ENCODE measurements around the gene C17orf67. TPM values are rescaled to one million over a fixed set of nuclear protein-coding genes. Genes with fewer than 3 reads are reported as not detected.
A peak's percentile ranks its signal among the peaks of the same experiment; 100 is the strongest.

Gene C17orf67
- total and polyA plus RNA-seq, 2 of the 13 experiments (the other 11 are each of a cell fraction or from before 2014, with no cell fraction given) = 0.41 to 0.86 TPM

DNA sequence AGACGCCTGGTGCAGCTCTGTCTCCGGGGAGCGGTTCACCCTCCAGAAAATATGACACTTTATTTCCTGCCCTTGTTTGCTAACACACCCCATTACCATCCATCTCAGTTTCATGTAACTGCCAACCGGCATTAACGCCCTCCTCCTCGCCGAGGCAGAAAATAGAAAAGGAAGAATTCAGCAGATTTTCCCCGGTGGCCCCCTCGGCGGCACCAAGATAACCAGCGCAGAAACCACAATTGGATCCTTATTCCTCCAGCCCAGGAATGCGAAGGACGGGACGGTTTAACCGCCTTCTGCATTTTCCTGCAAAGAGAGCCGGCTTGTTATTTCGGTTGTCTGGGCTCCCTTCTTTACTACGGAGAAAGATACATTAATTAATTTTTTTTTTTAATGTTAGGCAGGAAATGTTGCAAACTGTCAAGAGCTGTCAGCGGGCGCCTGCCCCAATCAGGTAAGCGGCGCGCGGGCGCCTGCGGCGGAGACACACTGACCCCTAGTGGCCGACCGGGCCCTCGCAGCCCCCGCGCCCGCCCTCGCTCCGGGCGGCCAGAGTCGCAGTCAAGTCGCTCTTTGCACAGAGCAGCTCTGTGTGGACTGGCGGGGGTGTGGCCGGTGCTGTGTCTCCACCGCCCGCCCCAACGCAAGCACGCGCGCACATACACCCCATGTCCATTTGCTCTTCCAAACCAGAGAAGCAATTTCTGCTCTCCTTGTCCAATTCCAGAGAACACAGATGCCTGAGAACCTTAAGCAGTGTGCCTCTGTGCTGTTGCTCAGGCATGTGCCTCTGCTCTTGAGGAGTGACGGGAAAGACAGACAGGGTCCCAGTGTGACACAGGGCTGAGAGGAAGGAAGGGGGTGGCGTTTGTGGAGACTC lies 53.6 kb downstream of the C17orf67 start (continued):
- TF ChIP-seq, protein P1, sequence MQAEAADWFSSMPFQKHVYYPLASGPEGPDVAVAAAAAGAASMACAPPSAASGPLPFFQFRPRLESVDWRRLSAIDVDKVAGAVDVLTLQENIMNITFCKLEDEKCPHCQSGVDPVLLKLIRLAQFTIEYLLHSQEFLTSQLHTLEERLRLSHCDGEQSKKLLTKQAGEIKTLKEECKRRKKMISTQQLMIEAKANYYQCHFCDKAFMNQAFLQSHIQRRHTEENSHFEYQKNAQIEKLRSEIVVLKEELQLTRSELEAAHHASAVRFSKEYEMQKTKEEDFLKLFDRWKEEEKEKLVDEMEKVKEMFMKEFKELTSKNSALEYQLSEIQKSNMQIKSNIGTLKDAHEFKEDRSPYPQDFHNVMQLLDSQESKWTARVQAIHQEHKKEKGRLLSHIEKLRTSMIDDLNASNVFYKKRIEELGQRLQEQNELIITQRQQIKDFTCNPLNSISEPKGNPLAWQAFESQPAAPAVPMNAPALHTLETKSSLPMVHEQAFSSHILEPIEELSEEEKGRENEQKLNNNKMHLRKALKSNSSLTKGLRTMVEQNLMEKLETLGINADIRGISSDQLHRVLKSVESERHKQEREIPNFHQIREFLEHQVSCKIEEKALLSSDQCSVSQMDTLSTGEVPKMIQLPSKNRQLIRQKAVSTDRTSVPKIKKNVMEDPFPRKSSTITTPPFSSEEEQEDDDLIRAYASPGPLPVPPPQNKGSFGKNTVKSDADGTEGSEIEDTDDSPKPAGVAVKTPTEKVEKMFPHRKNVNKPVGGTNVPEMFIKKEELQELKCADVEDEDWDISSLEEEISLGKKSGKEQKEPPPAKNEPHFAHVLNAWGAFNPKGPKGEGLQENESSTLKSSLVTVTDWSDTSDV (CRISPR knock-in tag; IDR thresholded peaks at IDR 0.05) = no peak
- peak; percentile 77 for TF ChIP-seq ZNF746 (CRISPR knock-in tag; IDR thresholded peaks at IDR 0.05)
- TF ChIP-seq PBX2 (CRISPR knock-in tag; IDR thresholded peaks at IDR 0.05) = no peak
- TF ChIP-seq ZNF646 (CRISPR knock-in tag; IDR thresholded peaks at IDR 0.05) = no peak
- no peak for TF ChIP-seq ARNT (IDR thresholded peaks at IDR 0.05)
- TF ChIP-seq CBX5 (CRISPR knock-in tag; IDR thresholded peaks at IDR 0.05; ENCODE audit: borderline replicate concordance) = peak; percentile 52; the same call in 1 of the 2 replicates
- TF ChIP-seq PRDM4 (CRISPR knock-in tag; IDR thresholded peaks at IDR 0.05; ENCODE audit: borderline replicate concordance) = no peak
- TF ChIP-seq TSC22D2 (CRISPR knock-in tag; IDR thresholded peaks at IDR 0.05; ENCODE audit: borderline replicate concordance) = no peak
- no peak for TF ChIP-seq NR2C2 (CRISPR knock-in tag; IDR thresholded peaks at IDR 0.05; ENCODE audit: borderline replicate concordance)
- TF ChIP-seq ATF4 (CRISPR knock-in tag; IDR thresholded peaks at IDR 0.05) = no peak
- TF ChIP-seq MAX (IDR thresholded peaks at IDR 0.05) = peak; percentile 49; the same call in 1 of the 2 replicates
- TF ChIP-seq ZNF761 (CRISPR knock-in tag; conservative IDR thresholded peaks at IDR 0.05) = no peak
- no peak for TF ChIP-seq ZNF766 (CRISPR knock-in tag; IDR thresholded peaks at IDR 0.05; ENCODE audit: borderline replicate concordance)
